Activated T-helper 2 cell treated with anti-CD3 and anti-CD28 coated beads, Interferon-gamma antibody, Interleukin-2, Interleukin-4, amounts not matched to agents 10 μg/mL and 5 μg/mL and 100 μg/mL, durations not matched to agents 14 hours and 24 hours and 36 hours (primary cell): Measurements from ENCODE around the gene PNPO. TPM values are rescaled to one million over a fixed set of nuclear protein-coding genes. Genes with fewer than 3 reads are reported as not detected.

Experiments used
- DNase-seq: peaks from one replicate; pipeline ENCODE4 v3.0.0; 2021; ENCODE audit warnings: low spot score
- H3K27ac Mint-ChIP-seq: one replicate; pipeline ENCODE4 v1.8.0; 2021; ENCODE audit warnings: mixed read lengths
- H3K27me3 Mint-ChIP-seq: one replicate; pipeline ENCODE4 v1.8.0; 2021; ENCODE audit warnings: low read depth, mixed read lengths
- H3K36me3 Mint-ChIP-seq: one replicate; pipeline ENCODE4 v1.8.0; 2021; ENCODE audit warnings: low read depth, mixed read lengths
- H3K4me1 Mint-ChIP-seq: one replicate; pipeline ENCODE4 v1.8.0; 2021; ENCODE audit warnings: low read depth, mixed read lengths
- H3K4me3 Mint-ChIP-seq: one replicate; pipeline ENCODE4 v1.8.0; 2021; ENCODE audit warnings: low read depth, mild to moderate bottlenecking, moderate library complexity, mixed read lengths
- H3K9me3 Mint-ChIP-seq: one replicate; pipeline ENCODE4 v1.8.0; 2021; ENCODE audit warnings: mixed read lengths
- intact Hi-C: fragments of 100-400 bp; cut with micrococcal nuclease; formaldehyde crosslinking; loops from one replicate; pipeline ENCODE4 v1.15.1; 2023
- total RNA-seq: library from RNA; stranded (reverse); gene quantifications from 2 replicates; pipeline ENCODE4 v1.2.3, GENCODE V29; 2022

PNPO gene
- total RNA-seq, 1 donor from 2014 or later = 41.0 TPM

- no peak overlapping the region for H3K27ac Mint-ChIP-seq
- no peak overlapping the region for H3K4me3 Mint-ChIP-seq
- intact Hi-C loops = no loop called here
- no peaks in the 10 kb centered on the region for H3K27me3 Mint-ChIP-seq
- peaks cover 44% of the 10 kb centered on the region for H3K4me1 Mint-ChIP-seq
- H3K36me3 Mint-ChIP-seq = peaks cover 35% of the 10 kb centered on the region
- no peak for DNase-seq
- no peaks in the 10 kb centered on the region for H3K9me3 Mint-ChIP-seq
Observed at GRCh38 chr17:47946516-47946915, 5.1 kb downstream of the PNPO start.

- intact Hi-C loops = loop anchor here (1.0 kb wide), 2 partner anchors 23 to 51 kb away; partner anchors contain the start of gene SP2
- peaks cover 44% of the 10 kb centered on the region for H3K4me1 Mint-ChIP-seq
Observed at GRCh38 chr17:47946929-47947397, 5.6 kb downstream of the PNPO start.

GRCh38 chr17:47948706-47949196, 7.4 kb downstream of the PNPO start:
- no peaks in the 10 kb centered on the region for H3K9me3 Mint-ChIP-seq
- intact Hi-C loops = no loop called here
- no peak for DNase-seq
- H3K4me1 Mint-ChIP-seq = peaks cover 33% of the 10 kb centered on the region
- H3K27me3 Mint-ChIP-seq = no peaks in the 10 kb centered on the region
- no peak overlapping the region for H3K27ac Mint-ChIP-seq
- H3K36me3 Mint-ChIP-seq = peaks cover 32% of the 10 kb centered on the region
- no peak overlapping the region for H3K4me3 Mint-ChIP-seq

More at GRCh38 chr17:47946929-47947397, 5.6 kb downstream of the PNPO start:
- peak; percentile 62 for DNase-seq
- Mint-ChIP-seq H3K27me3 (no peaks in the 10 kb centered on the region), H3K27ac (no peak overlapping the region), H3K9me3 (no peaks in the 10 kb centered on the region), H3K4me3 (no peak overlapping the region), H3K36me3 (peaks cover 35% of the 10 kb centered on the region)

GRCh38 chr17:47949197-47949759, 7.9 kb downstream of the PNPO start:
- DNase-seq = peak; percentile 75
- peak overlapping the region; percentile 73 for H3K27ac Mint-ChIP-seq
- intact Hi-C loops = no loop called here
- H3K27me3 Mint-ChIP-seq = no peaks in the 10 kb centered on the region
- H3K4me1 Mint-ChIP-seq = peaks cover 30% of the 10 kb centered on the region
- H3K36me3 Mint-ChIP-seq = peaks cover 32% of the 10 kb centered on the region
- H3K4me3 Mint-ChIP-seq = peak overlapping the region; percentile 61
- H3K9me3 Mint-ChIP-seq = no peaks in the 10 kb centered on the region

GRCh38 chr17:47949946-47950345, 8.6 kb downstream of the PNPO start:
- intact Hi-C loops = no loop called here
- Mint-ChIP-seq H3K4me3 (no peak overlapping the region), H3K9me3 (no peaks in the 10 kb centered on the region), H3K27ac (no peak overlapping the region), H3K27me3 (no peaks in the 10 kb centered on the region), H3K4me1 (peaks cover 26% of the 10 kb centered on the region), H3K36me3 (peaks cover 28% of the 10 kb centered on the region)
- DNase-seq = no peak

GRCh38 chr17:47950448-47950847, 9.1 kb downstream of the PNPO start:
- peaks cover 21% of the 10 kb centered on the region for H3K4me1 Mint-ChIP-seq
- peaks cover 23% of the 10 kb centered on the region for H3K36me3 Mint-ChIP-seq
- H3K9me3 Mint-ChIP-seq = no peaks in the 10 kb centered on the region
- H3K27ac Mint-ChIP-seq = no peak overlapping the region
- DNase-seq = no peak
- H3K27me3 Mint-ChIP-seq = no peaks in the 10 kb centered on the region
- intact Hi-C loops = no loop called here
- H3K4me3 Mint-ChIP-seq = no peak overlapping the region

- Mint-ChIP-seq H3K27me3 (no peaks in the 10 kb centered on the region), H3K4me1 (peaks cover 13% of the 10 kb centered on the region), H3K27ac (no peak overlapping the region), H3K36me3 (peaks cover 14% of the 10 kb centered on the region), H3K9me3 (no peaks in the 10 kb centered on the region), H3K4me3 (no peak overlapping the region)
- DNase-seq = no peak
- intact Hi-C loops = no loop called here
Observed at GRCh38 chr17:47952171-47953021, 11.0 kb downstream of the PNPO start.

GRCh38 chr17:47953909-47954308, 12.5 kb downstream of the PNPO start:
- no peak for DNase-seq
- H3K4me1 Mint-ChIP-seq = peaks cover 11% of the 10 kb centered on the region
- H3K27me3 Mint-ChIP-seq = no peaks in the 10 kb centered on the region
- intact Hi-C loops = no loop called here
- H3K27ac Mint-ChIP-seq = no peak overlapping the region
- H3K36me3 Mint-ChIP-seq = peaks cover 4% of the 10 kb centered on the region
- no peak overlapping the region for H3K4me3 Mint-ChIP-seq
- H3K9me3 Mint-ChIP-seq = no peaks in the 10 kb centered on the region

- DNase-seq = no peak
- Mint-ChIP-seq H3K27ac (no peak overlapping the region), H3K36me3 (no peaks in the 10 kb centered on the region), H3K4me1 (no peaks in the 10 kb centered on the region), H3K27me3 (no peaks in the 10 kb centered on the region), H3K4me3 (no peak overlapping the region), H3K9me3 (no peaks in the 10 kb centered on the region)
- intact Hi-C loops = no loop called here
Observed at GRCh38 chr17:47955497-47956461, 14.4 kb downstream of the PNPO start.

GRCh38 chr17:47956791-47957590, 15.6 kb downstream of the PNPO start:
- Mint-ChIP-seq H3K9me3 (no peaks in the 10 kb centered on the region), H3K4me1 (no peaks in the 10 kb centered on the region), H3K27me3 (no peaks in the 10 kb centered on the region), H3K36me3 (no peaks in the 10 kb centered on the region), H3K27ac (no peak overlapping the region), H3K4me3 (no peak overlapping the region)
- DNase-seq = no peak
- intact Hi-C loops = no loop called here

- no peak for DNase-seq
- no peaks in the 10 kb centered on the region for H3K4me1 Mint-ChIP-seq
Observed at GRCh38 chr17:47957591-47958490, 16.5 kb downstream of the PNPO start, which contains the start of gene PRR15L. Gene PRR15L (minus strand): TSS chr17:47957883. CDS start chr17:47953234, 4,649 bp downstream.

More at GRCh38 chr17:47957591-47958490, 16.5 kb downstream of the PNPO start, which contains the start of gene PRR15L:
- no peaks in the 10 kb centered on the region for H3K36me3 Mint-ChIP-seq
- no peaks in the 10 kb centered on the region for H3K9me3 Mint-ChIP-seq
- H3K4me3 Mint-ChIP-seq = no peak within 1 kb of the TSS
- H3K27me3 Mint-ChIP-seq = no peaks in the 10 kb centered on the region
- intact Hi-C loops = no loop called here
- H3K27ac Mint-ChIP-seq = no peak within 1 kb of the TSS
